GM18520 (cell line): ENCODE measurements around the gene FCHSD2.
"Not testable (repeated sequence)": the region's sequence is repeated elsewhere in the genome, so short reads cannot be mapped to it uniquely, and the experiment has no call there.

ENCODE experiments used
- ATAC-seq: cut with Tn5 transposase; IDR thresholded peaks from one replicate; pipeline ENCODE4 v1.9.1; 2021; ENCODE audit not compliant: unreplicated experiment

Gene FCHSD2

DNA sequence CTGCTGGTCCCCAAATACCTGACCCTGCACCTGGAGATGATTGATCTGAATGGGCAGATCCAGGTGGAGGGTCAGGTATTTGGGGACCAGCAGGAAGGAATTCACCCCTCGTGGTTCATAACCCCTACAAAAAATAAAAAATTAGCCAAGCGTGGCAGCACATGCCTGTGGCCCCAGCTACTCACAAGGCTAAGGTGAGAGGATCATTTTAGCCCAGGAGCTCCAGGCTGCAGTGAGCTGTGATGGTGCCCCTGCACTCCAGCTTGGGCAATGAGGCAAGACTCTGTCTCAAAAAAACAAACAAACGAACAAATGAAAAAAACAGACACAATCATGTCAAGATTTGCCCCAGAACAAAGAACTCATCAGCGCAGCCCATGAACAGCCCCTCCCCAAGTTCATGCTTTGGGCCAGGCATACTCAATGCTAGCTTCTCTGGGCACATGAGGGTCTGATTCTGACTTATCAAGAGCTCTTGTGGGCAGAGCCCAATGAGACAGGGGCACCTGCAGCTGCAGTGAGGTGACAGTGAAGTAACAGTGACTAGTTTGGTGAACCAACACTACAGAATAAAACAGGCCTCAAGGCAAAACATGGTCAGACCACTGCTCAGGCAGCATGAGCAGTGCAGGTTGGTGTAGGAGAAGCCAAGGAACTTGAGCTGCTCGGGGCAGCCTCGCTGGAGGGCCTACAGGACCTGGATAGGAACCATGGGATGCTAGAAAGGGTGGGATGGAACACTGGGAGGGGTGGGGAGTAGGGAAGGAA, 10.2 kb upstream of the FCHSD2 start:
- no peak for ATAC-seq

DNA sequence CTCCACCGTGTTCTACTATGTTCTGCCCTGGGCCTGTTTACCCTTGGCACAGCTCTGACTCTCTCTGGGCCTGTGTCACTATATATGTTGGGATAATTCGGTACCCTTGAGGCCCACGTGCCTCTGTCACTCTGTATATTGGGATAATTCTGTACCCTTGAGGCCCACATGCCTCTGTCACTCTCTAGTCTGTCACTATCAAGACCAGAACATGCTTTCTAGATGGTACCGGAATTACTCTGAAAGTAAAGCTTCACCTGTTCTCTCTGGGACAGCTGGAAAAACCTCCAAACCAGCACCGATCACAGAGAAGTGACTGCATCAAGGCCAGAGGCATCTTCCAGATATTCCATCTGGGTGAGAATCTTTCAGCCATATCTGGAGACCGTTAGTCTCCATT, 9.3 kb upstream of the FCHSD2 start:
- ATAC-seq: no peak

DNA sequence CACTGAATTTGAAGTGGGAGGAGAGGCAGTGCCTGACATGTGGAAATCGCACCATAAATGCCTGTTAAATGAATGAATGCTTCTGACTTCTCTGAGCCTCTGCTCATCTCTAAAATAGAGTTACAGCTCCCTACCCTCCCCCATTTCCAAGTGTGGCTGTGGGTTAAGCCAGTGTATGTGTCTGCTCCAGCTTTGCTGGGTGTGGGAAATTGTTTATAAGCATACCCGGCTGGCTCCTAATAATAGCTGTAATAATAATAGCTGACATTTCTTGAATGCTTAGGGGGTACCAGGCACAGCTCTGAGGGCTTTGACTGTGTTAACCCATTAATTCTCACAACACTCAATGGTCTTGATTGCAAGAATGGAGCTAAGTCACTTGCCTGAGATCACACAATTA, 7.0 kb upstream of the FCHSD2 start:
- ATAC-seq: no peak

DNA sequence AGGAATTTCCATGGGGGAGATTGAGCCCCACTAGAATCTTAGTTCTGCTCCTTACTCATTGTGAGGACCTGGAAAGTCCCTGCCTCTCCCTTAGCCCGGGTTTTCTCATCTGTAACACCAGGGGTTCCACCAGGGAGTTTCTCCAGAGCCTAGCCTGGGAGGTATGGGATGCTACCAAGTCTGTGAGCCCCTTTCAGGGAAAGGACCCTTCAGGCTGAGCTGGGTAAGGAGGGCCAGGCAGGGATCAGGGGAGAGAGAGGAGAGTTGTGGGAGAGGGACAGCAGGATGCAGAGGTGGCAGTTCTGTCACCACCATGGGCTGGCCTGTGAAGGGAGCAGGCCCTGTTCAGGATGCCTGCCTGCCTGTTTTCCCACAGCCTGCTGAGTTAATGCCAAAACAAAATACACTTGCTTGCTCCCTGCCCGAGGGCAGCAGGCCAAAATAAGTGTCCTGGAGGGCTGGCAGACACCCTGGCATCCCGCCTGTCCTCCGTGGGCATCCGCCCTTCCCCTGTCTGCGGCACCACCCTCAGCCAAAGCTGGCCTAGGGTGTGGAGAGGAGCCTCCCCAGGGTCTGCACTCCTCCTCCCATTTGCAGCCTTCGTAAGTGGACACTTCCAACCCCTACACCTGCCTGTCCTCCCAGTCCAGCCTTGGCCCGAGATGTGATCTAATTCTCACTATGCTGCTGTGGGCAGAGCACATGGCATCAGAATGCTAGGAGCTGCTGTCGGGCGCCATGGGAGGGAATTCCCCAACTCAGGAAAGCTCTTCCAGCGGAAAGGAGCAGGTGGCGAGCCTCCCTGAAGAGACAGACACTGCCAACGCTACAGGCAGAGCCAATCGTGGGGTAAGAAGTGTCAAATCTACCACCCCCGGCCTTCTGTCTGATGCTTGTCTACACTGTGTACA, 5.9 kb upstream of the FCHSD2 start:
- ATAC-seq: no peak

DNA sequence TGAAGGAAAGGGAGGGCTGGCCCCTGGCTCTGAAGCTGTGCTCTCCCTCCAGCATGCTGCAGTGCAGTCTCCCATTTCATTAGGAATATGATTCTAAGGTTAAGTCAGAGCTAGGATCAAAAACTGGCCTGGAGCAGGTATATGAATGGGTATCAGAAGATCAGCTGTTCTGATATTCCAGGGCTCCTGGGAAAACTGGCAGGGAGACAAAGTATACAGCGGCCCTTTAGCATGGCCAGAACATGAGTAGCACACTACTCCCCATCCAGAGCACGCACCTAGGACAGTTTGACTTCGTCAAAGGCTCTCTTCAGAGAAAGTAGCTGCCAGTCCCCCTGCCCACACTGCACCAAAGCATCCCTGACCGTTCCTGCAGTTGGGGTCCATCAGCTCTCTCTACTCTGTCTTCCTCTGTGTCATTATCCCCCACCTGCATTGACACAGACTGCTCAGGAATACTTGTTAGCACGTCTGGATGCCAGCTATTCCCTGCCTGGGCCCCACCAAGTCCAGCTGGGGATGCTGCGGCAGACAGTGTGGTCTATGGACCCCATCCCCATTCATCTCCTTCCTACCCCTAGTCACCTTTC, 4.0 kb upstream of the FCHSD2 start:
- ATAC-seq: no peak

DNA sequence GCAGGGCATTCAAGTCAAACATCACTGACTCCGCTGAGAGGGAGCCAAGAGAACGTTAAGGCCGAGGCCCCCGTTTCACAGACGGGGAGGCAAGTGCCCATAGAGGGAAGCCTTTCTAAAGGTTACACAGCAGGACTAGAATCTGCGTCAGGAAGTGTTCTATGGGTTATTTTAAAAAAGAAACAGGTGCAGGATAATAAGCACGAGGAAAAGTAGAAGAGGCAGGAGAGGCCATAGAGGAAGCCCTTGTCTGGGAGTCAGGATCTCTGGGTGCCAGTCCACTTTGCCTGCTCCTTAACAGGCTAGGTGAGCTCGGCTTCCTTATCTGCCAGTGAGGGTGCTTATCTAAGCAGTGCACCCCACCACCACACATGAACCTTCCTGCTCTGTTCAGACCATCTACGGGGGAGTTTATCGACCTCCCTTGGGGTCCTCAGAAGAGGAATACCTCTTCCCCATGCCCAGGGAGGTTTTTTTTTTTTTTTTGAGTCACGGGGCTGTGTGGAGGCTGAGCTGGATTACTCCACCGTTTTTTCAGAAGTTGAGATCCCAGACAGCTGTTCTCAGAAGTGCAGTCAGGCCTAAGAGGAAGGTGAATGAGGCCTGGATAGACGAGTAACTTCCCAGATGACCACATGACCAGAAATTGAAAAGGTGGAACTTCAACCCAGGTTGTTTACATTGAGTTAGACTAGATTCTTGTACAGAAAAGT, 1.2 kb upstream of the FCHSD2 start:
- ATAC-seq: no peak

DNA sequence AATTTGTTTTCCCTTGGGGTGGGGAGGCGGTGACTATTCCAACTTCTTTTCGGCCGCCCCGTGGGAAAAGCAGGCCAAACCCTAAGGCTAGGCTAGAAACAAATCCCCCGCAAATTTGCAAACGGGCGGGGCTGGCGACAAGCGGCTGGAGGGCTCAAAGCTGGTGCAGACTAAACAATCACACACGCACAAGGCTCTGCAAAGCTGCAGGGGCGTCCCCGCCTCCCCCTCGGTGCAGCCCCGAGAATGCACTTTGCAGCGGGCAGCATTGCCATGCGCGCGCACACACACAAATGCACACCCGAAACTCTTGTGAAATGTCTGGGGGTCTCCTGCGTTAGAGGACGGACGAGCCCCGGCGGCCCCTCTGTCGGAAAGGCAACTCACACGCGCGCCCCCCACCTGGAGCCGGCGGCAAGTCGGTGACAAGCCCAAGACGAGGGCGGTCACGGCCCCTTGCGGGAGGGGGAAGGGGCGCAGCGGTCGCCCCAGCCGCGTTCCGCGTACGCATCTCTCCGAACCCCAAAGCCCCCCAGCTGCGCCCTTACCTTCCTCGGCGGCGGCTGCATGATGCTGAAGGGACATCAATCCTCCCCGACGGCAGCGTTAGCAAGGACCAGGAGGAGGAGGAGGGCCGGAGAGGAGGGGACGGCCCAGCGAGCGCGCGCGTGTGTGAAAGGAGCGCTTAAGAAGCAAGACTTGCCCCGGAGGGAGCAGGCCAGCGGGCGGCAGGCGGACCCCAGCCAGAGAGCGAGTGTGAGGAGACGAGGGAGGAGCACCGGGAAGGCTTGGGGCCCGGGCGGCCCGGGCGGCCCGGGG, 600 bp downstream of the FCHSD2 start:
- ATAC-seq: no peak

DNA sequence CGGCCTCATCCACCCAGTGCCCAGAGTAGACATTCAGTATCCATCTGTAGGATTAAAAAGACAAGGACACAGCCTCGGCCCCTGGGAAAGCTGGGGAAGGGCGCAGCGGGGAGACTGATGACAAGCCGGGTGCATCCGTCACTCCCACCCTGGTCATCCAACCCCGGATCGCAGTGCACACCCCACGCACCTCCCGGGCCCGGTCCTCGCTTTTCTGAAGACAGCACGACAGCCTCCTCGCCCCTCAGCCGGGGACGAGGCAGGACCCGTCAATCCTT, 1.1 kb downstream of the FCHSD2 start:
- no peak for ATAC-seq

DNA sequence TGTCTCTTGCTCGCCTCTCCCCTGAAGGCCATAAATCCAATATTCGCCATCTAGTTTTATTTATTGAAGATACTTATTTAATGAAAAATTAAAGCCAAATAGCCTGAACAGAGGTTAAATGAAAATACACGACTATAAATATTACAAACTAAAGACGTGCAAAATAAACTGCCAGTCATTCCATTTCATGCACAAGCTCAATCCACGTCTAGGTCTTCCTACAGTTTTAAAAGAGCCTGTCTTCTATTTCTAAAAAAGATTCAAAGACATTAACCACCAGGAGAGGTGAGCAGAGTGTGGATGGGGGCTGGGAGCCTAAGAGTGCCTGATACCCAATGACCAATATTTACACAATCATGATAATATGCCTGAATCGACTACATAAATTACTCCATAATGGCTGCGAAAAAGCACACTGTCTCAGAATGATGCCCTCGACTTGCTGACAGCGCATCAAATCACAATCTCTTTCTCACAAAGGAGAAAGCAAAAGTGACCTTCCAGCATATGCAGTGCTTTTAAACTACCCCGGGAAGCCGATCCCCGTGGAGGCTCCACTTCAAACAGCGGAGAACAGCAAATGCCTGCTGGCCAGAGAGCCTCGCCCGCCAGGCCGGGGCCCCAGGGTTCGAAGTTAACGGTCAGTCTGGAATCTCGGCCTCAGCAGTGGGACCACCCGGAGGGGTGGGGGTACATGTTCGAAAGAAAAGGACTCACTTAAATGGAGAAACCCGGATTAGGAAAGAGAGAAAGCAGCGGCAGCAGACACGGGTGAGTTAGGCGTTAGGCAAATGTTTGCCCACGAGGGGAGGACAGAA, 1.7 kb downstream of the FCHSD2 start:
- ATAC-seq: no peak

DNA sequence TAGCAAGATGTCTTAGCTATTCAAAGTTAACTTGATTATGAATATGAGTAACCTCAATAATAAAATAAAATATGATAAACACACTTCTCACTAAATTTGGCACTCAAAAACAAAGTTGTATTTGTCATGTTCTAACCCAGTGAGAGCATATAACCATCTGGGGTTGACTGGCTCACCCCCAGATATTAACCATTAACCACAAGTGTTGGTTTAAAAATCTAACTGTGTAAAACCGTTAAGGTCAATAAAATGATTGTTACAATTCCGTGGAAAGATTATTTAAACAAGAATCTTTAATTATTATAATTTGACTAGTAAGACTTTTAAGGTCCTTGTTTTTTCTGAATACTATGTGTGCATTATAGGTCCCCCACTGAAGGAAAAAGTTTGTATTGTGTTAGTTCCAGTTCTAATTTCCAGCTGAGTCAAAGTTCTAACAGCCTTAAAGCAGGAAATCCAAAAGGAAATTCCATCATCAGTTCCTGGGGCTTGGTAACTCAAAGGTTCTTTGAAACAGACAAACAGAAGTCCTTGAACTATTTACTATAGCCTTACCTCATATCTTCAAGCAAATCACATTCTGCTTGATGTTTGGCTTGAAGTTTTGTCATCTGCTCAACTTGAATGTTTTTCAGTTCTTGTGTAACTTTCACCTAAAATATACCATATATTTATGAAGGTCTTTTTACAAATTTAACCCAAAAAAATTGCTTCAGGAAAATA, 2.5 kb downstream of the FCHSD2 start:
- no peak for ATAC-seq

DNA sequence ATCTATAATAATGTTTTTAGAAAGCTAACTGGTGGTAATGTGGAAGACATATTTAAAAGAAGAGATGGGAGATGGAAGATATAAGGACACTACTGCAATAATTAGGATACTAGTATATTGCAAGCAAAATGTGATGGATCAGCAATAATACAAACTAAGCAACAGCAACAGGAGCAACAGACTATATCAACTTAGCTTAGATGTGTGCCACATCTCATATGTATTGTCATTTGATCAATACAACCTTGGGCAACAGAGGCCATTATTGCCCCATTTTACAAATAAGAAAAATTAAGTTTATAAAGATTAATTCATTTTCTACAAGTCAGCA, 4.2 kb downstream of the FCHSD2 start:
- ATAC-seq: no peak

DNA sequence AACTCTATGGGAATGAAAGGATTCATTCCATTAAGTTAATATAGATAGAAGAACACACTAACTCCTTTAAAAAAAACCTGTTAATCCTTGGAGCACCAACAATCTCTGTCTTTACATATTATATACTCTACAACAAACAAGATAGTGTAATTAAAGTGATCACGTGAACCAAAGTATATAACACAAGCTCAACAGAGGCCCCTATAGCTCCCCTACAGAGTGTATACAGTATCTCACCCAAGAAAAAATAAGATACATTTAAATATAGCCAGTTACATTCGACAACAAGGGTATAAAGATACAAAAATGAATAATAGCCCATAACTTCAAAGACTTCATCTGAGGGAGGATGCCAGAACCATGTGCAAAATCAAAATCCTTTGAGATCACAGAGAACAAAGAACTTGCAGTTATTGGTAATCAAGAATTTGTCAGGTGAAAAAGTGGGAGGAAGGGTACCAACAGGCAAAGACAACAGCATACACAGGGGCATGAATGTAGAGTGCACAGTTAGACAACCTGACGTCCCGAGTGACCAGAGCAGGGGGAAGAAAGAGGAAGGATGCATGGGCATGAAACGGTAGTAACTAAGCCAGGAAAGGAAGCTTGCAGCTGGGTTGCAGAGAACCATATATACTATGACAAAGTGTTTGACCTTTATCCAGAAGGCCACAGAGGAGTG, 4.7 kb downstream of the FCHSD2 start:
- no peak for ATAC-seq

DNA sequence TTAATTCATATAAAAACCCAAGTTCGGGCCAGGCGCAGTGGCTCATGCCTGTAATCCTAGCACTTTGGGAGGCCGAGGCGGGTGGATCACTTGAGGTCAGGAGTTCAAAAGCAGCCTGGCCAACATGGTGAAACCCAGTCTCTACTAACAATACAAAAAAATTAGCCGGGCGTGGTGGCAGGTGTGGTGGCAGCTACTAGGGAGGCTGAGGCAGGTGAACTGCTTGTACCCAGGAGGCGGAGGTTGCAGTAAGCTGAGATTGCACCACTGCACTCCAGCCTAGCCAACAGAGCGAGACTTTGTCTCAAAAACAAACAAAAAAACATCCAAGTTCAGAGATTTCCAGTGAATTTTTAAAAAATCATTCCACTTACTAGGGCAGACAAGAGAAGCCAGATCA, 5.4 kb downstream of the FCHSD2 start:
- ATAC-seq: not testable (repeated sequence)

DNA sequence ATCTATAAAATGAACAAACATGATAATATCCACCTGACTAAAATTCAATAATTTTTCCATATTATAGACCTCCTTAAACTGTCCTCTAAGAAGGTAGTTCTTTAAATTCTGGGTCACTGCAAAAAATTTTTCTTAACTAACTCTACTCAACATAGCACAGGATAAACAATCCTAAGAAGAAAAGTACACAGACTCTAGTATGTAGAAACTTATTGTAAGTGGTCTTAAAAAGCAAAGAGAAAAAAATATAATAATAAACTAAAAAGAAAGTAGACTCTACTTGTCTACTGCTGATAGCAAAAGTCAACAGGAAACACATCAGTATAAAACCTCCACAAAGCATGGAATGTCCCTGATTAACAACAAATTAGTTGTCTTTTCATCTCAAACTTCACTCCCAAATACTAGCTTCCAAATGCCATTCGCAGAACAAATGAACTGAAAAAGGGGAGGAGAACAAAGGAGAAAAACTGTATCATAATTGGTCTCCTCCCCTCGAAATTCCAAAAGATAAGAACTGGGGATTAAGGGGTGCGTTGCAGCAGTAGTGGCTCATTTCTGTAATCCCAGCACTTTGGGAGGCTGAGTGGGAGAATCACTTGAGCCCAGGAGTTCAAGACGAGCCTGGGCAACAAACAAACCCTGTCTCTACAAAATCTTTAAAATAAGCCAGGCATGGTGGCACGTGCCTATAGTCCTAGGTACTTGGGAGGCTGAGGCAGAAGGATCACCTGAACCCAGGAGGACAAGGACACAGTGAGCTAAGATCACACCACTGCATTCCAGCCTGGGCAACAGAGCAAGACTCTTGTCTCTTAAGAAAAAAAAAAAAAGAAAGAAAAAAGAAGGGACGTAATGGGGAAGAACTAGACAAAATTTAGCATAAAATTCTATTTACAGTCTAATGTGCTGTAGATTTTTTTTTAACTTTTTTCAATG, 6.5 kb downstream of the FCHSD2 start:
- ATAC-seq: no peak

DNA sequence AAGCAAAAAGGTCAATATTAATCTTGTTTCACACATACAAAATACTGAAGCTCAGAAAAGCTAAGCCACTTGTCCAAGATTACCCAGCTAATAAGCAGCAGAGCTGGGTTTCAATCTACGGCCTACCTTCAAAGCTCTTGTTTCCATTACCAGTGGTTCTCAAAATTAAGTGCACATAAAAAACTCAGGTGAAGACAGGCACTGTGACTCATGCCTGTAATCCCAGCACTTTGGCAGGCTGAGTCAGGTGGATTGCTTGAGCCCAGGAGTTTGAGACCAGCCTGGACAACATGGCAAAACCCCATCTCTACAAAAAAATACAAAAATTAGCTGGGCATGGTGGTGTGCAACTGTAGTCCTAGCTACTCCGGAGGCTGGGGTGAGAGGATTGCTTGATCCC, 9.8 kb downstream of the FCHSD2 start:
- not testable (repeated sequence) for ATAC-seq

DNA sequence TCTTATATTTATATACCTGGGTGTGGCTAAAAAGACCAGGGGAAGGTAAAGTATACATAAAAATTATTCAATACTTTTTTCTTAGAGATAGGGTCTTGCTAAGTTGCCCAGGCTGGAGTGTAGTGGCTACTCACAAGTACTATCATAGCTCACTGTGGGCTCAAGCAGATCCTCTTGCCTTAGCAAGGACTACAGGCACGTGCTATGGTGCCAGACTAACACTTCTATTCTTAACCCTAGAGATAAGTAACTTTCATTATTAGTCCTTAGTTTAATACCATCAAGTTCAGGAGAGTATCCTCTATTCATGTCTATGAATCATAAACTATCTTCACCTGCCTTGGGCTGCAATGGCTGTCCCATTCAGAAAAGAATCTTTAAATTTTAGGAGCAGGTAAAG, 11.9 kb downstream of the FCHSD2 start:
- ATAC-seq: no peak

DNA sequence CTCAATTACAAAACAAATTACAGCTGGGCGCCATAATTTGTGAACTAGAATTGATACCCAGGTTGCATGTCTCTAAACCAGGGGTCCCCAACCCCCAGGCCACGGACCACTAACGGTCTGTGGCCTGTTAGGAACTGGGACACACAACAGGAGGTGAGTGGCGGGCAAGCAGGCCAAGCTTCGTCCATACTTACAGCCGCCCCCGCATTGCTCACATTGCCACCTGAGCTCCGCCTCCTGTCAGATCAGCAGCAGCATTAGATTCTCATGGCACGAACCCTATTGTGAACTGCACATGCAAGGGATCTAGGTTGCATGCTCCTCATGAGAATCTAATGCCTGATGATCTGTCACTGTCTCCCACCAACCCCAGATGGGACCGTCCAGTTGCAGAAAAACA, 12.9 kb downstream of the FCHSD2 start:
- ATAC-seq: no peak
